ENCODE data around the gene LETM1.

DNA sequence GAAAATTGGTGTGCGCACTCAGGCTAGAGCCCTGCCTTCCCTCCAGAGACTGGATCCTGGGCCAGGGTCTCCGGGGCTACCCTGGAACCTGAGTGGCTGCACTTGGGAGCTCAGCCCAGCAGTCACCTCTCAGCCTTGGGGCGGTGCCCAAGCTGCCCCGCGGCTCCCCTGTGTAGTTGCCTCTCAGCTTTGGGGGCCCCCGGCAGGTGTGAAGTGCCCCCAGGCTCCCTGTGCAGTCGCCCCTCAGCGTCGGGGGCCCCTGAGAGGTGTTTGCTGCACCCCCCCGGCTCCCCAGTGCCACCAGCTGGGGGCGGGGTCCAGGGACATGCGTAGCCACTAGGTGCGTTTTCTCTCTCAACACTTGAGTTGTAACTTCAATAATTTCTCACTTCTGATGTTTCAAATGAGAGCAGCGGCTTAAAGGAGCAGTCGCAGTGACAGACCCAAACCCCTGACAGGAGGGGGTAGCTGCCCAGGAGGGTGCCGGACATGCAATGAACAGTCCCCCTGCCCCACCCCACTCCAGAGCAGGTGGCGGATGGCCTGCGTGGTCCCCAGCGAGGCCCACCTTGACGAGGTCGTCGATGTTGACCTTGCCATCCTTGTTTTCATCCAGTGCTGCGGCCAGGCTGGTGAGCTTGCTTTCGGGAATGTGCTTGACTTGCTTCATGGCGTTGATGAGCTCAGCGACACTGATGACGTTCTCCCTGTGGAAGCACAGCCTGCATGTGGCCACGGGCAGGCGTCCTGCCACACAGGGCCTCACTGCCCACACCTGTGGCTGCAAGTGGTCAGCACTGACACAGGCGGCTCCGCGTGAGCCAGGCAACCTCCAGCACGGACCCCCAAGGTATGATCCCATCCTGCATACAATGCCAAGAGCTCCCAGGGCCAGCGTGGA, 40.6 kb downstream of the LETM1 start:
- no peak for TF ChIP-seq SIN3A (IDR thresholded peaks at IDR 0.05; ENCODE audit: low read depth)
- TF ChIP-seq EZH2 (IDR thresholded peaks at IDR 0.05): no peak
- no peak for TF ChIP-seq POLR2A (IDR thresholded peaks at IDR 0.05; ENCODE audit: borderline replicate concordance, extremely low read depth, insufficient read depth, insufficient read length)
- no peak for TF ChIP-seq CTCF (IDR thresholded peaks at IDR 0.05 in 2 of 3, conservative IDR thresholded peaks at IDR 0.05 in 1 of 3; ENCODE audit: borderline replicate concordance in 1 of 3, insufficient read depth in 1 of 3, low read depth in 2 of 3, low read length in 2 of 3)
- no peak for TF ChIP-seq ZNF274 (IDR thresholded peaks at IDR 0.05; ENCODE audit: low read depth, low read length)
- TF ChIP-seq, protein P1, sequence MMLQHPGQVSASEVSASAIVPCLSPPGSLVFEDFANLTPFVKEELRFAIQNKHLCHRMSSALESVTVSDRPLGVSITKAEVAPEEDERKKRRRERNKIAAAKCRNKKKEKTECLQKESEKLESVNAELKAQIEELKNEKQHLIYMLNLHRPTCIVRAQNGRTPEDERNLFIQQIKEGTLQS (IDR thresholded peaks at IDR 0.05): no peak
- TF ChIP-seq, protein P2, sequence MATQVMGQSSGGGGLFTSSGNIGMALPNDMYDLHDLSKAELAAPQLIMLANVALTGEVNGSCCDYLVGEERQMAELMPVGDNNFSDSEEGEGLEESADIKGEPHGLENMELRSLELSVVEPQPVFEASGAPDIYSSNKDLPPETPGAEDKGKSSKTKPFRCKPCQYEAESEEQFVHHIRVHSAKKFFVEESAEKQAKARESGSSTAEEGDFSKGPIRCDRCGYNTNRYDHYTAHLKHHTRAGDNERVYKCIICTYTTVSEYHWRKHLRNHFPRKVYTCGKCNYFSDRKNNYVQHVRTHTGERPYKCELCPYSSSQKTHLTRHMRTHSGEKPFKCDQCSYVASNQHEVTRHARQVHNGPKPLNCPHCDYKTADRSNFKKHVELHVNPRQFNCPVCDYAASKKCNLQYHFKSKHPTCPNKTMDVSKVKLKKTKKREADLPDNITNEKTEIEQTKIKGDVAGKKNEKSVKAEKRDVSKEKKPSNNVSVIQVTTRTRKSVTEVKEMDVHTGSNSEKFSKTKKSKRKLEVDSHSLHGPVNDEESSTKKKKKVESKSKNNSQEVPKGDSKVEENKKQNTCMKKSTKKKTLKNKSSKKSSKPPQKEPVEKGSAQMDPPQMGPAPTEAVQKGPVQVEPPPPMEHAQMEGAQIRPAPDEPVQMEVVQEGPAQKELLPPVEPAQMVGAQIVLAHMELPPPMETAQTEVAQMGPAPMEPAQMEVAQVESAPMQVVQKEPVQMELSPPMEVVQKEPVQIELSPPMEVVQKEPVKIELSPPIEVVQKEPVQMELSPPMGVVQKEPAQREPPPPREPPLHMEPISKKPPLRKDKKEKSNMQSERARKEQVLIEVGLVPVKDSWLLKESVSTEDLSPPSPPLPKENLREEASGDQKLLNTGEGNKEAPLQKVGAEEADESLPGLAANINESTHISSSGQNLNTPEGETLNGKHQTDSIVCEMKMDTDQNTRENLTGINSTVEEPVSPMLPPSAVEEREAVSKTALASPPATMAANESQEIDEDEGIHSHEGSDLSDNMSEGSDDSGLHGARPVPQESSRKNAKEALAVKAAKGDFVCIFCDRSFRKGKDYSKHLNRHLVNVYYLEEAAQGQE (IDR thresholded peaks at IDR 0.05; ENCODE audit: low read depth): no peak
- no peak for TF ChIP-seq EZH2phosphoT487 (IDR thresholded peaks at IDR 0.05; ENCODE audit: borderline replicate concordance)
- TF ChIP-seq RAD21 (IDR thresholded peaks at IDR 0.05; ENCODE audit: low read depth): no peak
